HK-2 (cell line): Measurements from ENCODE around the gene AIP.
"Not testable (repeated sequence)": the region's sequence is repeated elsewhere in the genome, so short reads cannot be mapped to it uniquely, and the experiment has no call there.

Source experiments
- DNase-seq: peaks from one replicate; pipeline ENCODE4 v3.0.0-alpha.2; 2018; ENCODE audit not compliant: unreplicated experiment

Gene AIP

DNA sequence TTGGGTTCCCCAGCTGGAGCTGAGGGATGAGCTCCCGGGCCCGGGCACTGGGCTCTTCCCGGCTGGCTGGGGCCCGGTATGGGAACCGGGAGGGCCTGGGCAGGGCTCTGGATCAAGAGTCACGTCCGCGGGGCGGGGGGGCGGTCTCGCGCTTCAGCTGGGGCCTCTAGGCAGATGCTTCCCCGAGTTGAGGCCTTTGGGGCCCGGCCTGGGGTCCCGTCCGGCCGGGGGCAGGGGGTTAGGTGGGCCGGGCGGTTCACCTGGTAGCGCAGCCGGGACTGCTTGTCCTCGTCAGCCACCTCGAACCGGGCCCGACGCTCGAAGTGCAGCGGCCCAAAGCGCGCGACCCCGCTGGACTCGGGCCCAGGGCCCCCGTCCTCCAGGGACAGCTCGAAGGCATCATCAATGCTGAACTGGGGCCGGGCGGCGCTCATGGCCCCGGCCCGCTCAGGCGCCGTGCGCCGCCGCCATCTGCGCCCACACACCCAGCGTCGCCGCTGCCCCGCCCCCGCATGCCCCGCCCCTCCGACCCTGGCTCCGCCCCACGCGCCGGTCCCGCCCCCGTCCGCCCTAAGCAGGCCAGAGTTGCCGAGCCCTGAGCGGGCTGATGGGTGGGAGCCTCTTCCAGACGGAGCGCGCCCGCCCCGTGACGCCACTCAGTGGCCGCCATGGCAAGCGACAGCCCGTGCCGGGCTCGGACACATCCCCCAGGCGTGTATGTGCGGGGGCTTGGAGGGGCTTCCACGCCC is 13.9 kb upstream of the AIP start, which contains the start of gene TMEM134:
TMEM134 (minus strand) TSS at position 493 of the 749 bp plus-strand sequence; CDS start at position 434, 59 bp downstream.
- DNase-seq = peak; percentile 91

DNA sequence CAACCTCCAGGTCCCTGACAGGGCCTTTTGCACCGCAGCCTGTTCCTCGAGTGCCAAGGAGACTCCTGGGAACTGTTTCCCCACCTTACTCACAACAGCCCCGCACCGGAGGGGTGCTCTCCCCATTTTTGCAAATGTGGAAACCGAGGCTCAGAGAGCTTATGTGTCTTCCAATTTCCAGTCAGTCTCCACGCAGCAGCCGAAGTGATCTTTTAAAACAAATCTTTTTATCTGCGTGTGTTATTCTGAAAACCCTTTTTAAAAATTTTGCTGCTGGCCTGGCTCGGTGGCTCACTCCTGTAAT is 13.4 kb upstream of the AIP start:
- no peak for DNase-seq

DNA sequence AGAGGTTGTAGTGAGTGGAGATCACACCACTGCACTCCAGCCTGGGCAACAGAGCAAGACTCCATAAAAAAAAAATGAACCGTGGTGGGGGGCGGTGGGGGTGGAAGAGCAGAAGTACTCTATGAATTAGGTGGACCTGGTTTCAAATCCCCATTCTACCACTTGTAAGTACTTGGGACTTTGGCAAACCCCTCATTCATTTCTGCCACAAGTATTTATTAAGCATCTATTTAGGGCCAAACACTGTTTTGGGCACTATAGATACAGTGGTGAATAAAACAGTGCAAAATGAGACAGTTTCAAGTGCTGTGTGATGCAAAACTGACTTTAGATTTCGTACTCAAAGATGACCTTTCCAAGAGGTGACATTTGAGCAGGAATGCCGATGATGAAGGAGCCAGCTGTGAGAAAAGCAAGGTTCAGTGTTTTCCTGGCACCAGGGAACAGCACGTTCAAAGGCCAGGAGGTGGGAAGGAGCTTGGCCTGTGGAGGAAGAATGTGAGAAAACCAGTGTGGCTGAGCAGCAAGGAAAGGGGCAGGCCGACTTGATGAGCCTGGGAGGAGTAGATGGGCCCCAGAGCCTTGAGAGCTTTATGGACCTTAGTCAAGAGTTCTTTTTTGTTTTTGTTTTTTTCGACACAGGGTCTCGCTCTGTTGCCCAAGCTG is 12.4 kb upstream of the AIP start:
- DNase-seq = no peak

DNA sequence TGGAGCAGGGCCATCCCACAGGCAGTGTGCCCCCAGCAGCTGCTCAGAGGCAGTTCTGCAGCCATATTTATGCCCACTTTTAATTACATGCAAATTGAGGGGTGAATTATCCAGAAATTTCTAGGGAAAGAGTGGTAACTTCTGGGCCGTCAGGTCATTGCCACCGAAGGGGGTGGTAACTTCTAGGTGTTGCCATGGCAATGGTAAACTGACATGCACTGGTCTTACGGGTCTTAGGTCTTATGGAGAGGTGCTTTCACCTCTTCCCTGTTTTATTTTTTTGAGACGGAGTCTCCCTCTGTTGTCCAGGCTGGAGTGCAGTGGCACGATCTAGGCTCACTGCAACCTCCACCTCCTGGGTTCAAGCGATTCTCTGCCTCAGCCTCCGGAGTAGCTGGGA is 9.9 kb upstream of the AIP start:
- DNase-seq = no peak

DNA sequence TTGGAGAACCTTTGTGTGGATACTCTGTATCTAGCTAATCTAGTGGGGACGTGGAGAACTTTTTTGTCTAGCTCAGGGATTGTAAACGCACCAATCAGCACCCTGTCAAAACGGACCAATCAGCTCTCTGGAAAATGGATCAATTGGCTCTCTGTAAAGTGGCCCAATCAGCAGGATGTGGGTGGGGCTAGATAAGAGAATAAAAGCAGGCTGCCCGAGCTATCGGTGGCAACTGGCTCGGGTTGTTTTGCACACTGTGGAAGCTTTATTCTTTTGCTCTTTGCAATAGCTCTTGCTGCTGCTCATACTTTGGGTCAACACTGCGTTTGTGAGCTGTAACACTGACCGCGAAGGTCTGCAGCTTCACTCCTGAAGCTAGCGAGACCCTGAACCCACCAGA is 6.1 kb upstream of the AIP start:
- not testable (repeated sequence) for DNase-seq

DNA sequence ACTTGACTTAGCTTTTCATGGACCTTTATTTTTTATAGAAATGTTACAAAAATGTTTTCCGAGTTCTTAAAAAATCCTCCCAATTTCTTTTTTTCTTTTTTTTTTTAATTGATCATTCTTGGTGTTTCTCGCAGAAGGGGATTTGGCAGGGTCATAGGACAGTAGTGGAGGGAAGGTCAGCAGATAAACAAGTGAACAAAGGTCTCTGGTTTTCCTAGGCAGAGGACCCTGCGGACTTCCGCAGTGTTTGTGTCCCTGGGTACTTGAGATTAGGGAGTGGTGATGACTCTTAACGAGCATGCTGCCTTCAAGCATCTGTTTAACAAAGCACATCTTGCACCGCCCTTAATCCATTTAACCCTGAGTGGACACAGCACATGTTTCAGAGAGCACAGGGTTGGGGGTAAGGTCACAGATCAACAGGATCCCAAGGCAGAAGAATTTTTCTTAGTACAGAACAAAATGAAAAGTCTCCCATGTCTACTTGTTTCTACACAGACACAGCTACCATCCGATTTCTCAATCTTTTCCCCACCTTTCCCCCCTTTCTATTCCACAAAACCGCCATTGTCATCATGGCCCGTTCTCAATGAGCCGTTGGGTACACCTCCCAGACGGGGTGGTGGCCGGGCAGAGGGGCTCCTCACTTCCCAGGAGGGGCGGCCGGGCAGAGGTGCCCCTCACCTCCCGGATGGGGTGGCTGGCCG is 5.3 kb upstream of the AIP start:
- not testable (repeated sequence) for DNase-seq

DNA sequence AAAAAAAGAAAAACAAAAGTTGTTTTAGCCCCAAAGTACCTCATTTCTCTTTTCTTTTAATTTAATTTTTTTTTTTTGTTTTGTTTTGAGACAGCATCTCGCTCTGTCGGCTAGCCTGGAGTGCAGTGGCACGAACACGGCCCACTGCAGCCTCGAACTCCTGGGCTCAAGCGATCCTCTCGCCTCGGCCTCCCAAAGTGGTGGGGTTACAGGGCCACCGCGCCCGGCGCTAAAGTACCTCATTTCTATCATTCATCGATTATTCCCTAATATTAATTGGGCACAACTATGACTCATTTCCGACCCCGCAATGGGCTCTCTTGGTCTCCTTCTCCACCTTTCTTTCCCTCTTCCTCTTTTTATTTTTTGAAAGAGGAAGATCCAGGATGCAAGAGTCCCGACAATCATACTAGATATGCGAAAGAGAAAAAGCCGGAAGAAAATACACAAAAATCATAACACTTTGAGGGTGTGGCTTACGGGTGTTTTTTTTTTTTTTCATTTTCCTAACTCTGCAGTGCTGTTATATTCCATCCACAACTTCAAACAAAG is 475 bp upstream of the AIP start:
- DNase-seq = no peak

DNA sequence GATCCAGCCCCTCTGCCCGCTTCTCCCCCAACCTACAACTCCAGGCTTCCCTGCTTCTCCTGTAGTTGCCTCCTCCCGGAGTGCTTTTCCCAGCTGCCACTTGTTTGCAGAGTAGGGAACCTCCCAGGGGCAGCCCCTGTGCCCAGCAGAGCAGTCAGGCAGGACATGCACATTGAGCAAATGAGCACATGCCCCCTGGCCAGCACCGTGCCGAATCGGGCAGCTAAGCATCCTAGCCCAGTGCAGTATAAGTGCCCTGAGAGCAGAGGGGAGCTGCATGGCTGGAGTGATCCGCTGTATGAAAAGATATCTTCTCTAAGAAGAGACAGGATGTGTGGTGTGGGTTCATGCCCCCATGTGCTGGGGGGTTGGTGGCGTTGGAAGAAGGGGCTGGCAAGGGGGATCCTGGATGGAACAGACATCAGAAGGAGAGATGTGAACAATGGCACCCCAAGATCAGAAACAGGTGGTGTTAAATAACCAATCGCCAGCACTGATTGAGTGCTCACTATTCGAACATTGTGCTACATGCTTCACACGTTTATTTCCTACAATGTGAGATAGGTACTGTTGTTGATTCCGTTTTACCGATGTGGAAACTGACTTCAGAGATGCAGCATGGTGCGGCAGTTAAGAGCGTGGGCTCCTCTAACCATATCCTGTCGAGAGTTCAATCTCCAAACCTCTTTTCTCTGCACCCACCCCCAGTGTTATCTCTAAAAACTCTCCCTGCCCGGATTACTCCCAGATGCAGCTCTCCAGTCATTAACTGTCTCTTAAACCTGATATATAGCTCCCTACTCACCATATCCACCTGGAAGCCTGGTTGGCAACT is 1.2 kb downstream of the AIP start:
- peak; percentile 52 for DNase-seq

DNA sequence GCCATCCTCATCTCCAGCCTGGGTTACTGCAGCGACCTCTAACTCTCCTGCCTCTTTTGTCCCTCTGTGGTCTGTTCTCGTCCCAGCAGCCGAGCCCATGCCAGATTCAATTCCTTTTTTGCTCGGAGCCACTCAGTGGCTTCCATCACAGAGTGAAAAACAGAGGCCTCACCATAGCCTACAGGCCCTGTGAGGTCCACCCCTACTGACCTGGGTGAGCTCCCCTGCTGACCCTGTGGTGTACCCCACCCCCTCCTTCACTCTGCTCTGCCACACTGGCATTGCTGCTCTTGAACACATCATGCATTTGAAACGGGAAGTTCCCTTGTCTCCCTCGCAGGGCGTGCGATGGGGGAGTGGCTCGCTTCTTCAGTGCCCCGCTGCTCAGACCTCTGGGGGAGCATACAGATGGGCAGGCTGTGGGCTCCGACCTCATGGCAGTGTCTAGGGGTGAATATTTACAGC is 2.1 kb downstream of the AIP start:
- no peak for DNase-seq

DNA sequence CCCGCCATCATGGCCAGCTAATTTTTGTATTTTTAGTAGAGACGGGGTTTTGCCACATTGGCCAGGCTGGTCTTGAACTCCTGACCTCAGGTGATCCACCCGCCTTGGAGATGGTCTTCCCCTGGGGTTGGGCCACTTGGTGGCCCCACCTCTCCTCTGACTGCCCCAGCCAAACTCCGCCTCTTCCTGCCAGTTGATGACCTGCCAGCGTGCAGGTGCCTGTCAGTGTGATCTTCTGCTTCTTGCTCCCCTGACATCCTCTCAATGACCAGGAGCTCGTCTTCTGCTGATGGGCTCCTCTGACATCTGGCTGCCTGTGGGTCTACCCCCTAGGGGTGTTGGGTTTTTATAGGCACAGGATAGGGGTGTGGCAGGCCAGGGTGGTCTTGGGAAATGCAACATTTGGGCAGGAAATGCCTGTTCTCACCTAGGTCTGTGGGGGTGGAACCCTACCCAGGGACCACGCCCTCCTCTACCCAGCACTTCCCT is 3.1 kb downstream of the AIP start:
- not testable (repeated sequence) for DNase-seq

DNA sequence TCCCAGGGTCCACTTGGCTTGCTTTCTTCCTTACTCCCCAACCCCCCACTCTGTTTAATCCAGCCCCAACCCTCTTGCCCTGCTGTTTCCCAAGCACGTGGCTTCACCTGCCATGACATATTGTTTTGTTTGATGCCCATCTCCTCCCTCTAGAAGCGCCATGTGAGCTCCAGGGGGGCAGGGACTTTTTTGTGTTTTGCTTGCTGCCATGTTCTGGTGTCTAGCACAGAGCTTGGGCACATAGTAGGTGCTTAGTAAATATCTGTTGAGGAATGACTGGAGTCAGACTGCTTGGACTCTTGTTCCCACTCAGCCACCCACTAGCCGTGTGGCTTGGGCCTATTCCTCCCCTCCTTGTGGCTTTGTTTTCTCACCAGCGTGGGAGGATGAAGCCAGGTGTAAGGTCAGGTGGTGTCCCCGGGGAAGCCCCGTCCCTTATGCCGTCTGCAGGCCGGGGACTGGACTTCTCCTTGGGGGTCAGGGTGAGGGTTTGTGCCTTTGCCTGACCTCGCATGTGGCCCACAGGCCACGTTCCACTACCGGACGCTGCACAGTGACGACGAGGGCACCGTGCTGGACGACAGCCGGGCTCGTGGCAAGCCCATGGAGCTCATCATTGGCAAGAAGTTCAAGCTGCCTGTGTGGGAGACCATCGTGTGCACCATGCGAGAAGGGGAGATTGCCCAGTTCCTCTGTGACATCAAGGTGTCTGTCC is 3.8 kb downstream of the AIP start:
- no peak for DNase-seq

DNA sequence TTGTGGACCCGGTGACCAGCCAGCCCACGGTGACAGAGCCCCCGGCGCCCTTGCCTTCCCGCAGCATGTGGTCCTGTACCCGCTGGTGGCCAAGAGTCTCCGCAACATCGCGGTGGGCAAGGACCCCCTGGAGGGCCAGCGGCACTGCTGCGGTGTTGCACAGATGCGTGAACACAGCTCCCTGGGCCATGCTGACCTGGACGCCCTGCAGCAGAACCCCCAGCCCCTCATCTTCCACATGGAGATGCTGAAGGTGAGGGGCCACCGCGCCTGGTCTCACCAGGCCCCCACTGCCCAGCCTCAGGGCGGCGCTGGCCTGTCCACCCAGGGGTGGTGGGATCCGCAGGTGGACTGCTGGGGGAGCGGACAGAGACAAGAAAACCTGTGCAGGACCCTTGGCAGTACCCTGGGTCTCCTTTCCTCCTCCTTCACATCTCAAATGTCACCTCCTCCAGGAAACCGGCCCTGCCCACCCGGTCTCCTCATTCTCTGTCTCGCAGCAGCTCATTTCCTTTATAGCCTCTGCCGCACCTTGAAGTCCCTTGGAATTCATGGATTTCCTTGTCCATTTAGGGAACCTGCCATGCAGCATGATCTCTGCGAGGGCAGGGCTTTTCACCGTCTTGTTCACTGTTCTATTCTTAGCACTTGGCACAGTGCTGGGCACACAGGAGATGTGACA is 6.5 kb downstream of the AIP start:
- DNase-seq = no peak

DNA sequence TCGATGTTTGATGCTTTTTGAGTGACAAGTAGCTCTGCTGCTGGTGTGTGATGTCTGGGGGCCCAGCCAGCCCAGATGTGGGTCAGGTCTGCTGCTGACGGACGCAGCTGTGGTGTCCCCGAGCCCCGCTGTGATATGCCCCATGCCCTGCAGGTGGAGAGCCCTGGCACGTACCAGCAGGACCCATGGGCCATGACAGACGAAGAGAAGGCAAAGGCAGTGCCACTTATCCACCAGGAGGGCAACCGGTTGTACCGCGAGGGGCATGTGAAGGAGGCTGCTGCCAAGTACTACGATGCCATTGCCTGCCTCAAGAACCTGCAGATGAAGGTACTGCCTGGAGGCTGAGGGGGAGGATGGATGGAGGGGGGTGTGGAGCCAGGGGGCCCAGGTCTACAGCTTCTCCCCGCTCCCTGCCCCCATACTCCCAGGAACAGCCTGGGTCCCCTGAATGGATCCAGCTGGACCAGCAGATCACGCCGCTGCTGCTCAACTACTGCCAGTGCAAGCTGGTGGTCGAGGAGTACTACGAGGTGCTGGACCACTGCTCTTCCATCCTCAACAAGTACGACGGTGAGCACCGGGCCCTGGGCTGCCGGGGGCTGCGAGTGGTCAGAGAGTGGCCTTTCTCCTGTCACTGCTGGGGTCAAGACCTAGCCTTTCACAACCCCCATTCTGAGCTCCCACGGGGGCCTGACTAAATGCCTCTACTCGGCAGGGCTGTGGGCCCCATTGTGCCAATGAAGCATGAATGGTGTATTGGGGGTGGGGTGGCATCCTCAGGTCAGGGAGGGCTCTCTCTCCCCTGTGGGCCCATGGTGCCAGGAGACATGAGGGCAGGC is 7.3 kb downstream of the AIP start:
- DNase-seq = no peak

DNA sequence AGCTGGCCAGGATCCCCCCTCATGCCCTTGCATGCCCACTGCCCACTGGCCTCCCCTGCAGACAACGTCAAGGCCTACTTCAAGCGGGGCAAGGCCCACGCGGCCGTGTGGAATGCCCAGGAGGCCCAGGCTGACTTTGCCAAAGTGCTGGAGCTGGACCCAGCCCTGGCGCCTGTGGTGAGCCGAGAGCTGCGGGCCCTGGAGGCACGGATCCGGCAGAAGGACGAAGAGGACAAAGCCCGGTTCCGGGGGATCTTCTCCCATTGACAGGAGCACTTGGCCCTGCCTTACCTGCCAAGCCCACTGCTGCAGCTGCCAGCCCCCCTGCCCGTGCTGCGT is 7.9 kb downstream of the AIP start:
- no peak for DNase-seq

DNA sequence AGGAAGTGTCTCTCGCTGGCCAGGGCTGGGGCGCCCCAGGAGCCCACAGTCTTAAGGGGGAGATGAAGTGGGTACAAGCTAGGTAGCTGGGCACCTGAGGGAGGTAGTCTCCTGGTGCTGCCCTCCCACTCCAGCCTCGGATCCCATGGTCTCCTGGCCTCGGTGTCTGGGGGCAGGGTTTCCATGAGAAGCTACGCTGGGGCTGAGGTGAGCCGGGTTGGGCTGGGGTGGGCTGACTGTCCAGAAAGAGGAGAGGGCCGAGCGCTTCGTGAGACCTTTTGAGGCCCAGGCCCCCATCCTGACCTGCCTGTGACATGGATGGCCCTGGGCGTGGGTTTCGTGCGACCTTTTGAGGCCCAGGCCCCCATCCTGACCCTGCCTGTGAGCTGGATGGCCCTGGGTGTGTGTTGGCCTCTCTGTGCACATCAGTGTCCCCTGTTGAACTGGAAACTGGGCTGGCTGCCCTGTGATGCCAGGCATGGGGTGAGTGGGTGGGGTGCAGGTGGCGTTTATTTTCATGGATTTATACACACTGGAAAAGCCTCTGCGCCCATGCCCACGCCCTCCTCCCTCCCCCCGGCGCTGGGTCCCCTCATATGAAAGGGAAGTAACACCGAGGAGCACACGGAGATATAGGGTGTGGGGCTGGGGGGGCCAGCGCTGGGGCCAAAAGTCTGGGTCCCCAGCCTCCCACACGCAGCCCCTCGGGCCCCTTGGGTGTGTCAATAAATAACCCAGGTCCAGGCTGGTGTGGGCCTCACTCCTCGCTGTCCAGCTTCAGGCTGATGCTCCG is 8.6 kb downstream of the AIP start:
- no peak for DNase-seq

DNA sequence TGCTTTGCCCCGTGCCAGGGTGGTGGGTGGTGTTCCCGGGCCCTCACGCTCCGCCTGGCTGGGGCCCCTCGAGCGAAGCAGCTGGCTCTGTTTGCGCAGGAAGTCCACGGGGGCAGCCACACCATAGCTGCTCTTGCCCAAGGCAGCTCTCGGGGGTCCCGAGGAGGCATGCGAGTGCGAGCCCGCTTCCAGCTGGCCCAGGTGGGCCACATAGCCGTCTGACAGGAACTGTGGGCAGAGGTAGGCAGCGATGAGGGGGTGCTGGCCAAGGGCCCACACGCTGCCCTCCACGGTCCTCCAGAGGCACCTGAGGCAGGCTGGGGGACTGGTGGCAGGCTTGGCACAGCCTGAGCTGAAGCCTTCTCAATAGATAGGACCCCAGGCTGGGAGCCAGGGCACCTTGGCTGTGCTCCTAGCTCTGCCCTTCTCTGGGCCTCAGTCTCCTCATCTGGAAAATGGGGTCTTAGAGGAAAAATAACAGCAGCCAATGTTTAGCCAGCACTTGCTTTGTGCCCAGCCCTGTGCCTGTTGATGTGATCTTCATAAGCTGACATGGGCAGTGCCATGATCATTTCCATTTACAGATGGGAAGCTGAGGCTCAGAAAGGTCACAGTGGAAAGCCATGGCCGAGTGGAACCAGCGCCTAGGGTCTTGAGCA is 9.4 kb downstream of the AIP start:
- DNase-seq = no peak

DNA sequence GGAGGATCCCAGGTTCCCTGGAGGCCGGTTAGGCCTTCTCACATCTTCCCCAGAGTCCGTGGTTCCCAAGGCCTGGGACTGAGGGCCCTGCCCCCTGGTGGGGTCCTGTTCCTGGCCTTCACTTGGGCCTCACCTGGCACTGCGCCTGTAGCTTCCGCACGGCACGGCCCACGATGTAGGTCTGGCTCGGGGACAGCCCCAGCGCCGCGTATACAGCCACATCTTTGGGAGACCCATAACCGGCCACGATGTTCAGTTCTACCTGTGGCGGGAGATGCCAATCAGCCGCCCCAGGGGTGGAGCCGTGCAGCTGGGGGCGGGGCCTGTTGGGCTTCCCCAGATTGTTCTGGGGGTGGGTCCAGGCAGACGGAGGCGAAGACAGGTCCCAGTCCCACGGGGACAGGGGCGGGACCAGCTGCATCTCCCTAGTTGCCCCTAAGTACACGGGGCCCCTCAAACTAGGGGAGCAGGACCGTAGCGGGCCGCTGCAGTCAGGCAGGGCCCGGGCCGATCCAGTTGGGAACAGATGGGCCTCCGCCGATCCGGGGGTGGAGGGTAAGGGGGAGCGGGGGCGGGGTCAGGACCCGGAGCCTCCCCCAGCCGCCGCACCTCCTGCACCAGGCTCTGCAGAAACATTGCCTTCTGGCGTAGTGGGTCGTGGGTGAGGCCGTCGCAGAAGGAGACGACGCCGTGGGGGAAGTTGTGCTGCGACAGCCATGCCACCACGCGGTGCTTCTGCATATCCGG is 10.1 kb downstream of the AIP start:
- no peak for DNase-seq
